GM21717 (cell line): Measurements from ENCODE around the gene SLC35A2.

Experiments used
- ATAC-seq: cut with Tn5 transposase; IDR thresholded peaks from one replicate; pipeline ENCODE4 v1.9.1; 2021; ENCODE audit warnings: mild to moderate bottlenecking, moderate library complexity; ENCODE audit not compliant: unreplicated experiment

The SLC35A2 gene

GRCh38 chrX:48927736-48928382, 16.4 kb upstream of the SLC35A2 start:
- no peak for ATAC-seq

DNA sequence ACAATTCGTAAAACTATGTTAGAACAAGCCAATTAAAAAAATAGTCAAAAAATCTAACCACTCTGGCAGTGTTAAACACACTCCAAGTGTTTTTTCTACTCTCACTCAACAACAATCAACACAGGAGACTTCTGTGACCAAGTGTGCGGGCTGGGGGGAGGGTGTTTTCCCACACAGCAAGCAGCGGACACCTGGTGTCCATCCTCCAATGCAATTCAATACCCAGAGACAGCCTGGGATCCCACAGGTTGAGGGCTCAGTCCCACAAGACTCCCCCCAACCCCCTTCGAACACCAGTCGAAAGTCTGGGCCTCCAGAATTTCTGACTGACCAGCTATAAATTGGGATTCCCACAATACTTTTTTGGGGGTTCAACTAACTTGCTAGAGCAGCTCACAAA, 15.7 kb upstream of the SLC35A2 start:
- no peak for ATAC-seq

DNA sequence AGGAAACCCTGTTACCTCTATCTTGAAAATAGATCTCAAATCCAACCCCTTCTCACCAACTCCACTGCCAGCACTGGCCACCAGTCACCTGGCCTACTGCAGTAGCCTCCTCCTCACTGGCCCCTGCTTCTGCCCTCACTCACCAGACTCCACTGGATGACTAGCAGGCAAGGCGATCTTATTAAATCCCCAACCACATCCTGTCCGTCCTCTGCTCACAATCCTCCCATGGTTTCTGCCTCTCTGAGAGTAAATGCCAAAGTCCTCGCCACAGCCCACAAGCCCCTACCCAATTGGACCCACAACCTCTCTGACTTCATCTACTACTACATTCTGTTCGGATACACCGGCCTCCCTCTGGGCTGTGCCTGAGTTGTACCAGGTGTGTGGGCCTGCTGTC, 12.8 kb upstream of the SLC35A2 start:
- no peak for ATAC-seq

DNA sequence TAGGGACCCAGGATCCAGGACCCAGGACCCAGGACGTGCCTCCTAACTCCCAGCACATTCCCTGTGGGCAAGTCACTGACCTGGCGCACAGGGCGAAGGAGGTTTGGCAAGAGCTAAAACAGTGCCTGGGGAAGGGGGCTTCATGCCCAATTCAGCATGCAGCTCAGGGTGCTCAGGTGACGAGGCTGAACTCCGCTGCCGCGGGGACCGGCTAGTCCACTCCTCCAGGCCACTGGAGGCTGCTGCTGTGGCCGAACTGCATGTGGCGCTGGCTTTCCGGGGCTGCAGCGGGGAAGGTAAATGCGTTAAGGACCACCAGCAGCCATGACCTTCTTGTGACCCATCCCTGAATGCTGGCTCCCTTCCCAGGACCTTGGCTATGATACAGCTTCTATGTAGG, 12.3 kb upstream of the SLC35A2 start:
- ATAC-seq = no peak

GRCh38 chrX:48920718-48921104, 9.3 kb upstream of the SLC35A2 start:
- no peak for ATAC-seq

DNA sequence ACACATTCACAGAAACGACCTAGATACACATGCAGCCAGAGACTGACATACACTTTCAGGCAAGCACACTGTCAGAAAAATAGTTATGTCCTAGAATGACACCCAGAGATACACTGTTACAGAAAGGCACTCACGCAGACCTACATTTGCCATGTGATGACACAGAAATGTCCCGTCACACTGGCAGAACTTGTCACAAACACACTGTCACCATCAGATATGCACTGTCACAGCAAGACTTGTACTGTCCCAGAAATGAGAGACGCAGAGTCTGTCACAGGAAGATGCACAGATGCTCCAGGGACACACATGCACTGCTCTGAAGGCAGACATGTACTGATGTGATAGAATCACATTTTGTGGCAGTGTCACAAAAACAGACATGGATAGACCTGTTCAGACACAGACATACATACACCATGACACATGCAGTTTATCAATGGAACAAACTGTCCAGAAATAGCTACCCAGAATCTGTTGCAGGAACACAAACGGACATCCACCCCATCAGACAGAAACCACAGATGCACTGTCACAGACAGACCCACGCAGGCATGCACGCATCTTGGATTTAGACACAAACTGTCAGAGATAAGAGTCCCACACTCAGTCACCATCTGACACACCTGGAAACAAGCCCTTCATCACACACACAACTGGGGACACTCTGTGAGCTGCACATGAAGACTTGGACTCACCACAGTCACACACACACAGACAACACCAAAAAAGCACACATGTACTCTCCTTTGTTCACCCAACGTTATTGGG, 8.7 kb upstream of the SLC35A2 start:
- ATAC-seq = no peak

DNA sequence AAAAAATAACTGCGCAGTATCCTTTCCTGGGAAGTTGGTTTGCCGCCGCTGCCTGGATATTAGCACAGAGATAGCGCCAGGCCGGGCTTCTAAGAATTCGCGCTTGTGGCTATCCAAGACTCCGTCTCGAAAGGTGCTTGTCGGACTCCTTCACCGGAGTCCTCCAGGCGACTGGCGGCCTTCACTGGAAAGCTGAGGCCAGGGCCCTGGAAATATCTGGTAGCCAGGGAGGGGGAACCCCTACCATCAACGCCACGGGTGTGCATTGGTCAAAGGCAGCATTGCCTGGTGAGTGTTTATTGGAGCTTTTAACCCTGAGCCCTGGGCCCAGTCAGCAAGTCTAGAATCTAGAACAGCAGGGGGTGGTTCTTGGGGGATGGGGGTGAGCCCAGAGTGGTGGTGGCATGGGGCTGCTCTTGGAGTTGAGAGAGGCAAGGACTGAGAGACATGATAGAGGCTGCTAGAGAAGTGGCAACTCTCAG, 8.0 kb upstream of the SLC35A2 start:
- ATAC-seq = peak; percentile 9

DNA sequence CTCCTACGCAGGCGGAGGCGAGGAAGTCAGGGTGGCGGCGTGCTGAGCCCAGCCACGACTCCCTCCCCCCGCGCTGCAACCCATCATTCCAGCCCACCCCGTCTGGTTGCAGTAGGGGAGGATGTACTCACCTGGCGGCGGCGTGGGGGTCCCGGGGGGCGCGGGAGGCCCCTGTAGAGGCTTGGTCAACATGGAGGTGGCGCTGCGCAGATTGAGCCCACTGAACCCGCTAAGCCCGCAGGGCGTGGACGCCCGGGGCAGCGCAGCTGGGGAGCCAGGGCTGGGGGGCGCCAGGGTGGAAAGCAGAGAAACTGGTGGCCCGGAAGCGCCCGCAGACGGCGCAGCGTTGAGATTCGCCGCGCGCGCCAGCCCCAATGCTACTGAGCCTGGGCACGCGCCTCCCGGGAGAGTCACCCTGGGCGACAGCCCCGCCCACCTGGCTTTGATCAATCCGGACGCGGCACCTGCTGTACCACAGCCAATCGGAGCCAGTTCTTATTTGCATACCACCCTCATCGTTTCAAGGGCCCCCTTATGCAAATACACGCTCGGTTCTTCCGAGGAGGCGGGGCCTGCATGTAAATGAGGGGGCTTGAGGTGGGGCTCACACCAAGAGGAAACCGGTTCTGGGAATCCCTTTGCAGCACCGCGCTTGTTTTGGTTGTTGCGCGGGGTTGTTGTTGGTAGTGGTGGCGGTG, 7.3 kb upstream of the SLC35A2 start, which contains the start of gene PIM2:
PIM2 (minus strand) TSS at position 382 of the 698 bp plus-strand sequence; CDS start at position 192, 190 bp downstream.
- ATAC-seq = peak; percentile 63

- no peak for ATAC-seq
Observed at GRCh38 chrX:48918301-48918642, 6.8 kb upstream of the SLC35A2 start.

DNA sequence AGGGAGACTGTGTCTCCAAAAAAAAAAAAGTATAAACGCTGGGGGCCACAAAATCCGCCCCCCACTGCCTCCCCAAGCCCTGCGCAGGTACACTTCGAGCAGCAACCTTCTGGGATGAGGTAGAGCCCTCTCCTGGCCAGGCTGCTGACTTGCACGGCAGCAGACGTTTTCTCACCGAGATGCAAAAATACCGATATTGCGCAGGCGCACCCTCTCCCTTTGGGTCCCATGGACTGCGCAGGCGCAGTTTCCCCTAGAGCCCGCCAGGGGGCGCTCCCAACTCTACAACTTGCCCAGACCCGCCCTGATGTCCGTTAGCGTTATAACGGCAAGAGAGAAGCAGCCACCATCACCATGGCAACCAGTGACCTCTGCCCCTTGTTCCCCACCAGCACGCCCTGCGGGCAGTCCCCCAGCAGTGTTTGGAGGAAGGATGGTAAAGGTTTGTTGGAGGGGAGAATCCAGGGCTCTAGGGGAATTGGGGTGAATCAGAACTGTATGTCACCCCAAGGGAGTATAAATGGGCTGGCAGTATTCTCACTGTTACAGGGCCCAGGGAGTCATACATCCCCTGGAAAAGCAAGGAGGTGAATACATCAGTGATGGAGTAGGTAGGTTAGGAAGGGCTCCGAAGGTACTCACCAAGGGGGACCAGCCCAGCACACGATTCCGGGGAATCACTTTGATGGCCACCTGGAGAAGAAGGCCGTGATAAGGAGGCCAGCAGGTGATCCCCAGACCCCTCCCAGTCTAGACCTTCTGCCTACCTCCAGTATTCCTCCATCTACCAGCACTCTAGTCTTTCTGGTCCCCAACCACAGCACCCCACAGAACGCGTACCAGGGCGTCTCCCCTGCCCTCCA, 5.9 kb upstream of the SLC35A2 start:
- peak; percentile 32 for ATAC-seq

DNA sequence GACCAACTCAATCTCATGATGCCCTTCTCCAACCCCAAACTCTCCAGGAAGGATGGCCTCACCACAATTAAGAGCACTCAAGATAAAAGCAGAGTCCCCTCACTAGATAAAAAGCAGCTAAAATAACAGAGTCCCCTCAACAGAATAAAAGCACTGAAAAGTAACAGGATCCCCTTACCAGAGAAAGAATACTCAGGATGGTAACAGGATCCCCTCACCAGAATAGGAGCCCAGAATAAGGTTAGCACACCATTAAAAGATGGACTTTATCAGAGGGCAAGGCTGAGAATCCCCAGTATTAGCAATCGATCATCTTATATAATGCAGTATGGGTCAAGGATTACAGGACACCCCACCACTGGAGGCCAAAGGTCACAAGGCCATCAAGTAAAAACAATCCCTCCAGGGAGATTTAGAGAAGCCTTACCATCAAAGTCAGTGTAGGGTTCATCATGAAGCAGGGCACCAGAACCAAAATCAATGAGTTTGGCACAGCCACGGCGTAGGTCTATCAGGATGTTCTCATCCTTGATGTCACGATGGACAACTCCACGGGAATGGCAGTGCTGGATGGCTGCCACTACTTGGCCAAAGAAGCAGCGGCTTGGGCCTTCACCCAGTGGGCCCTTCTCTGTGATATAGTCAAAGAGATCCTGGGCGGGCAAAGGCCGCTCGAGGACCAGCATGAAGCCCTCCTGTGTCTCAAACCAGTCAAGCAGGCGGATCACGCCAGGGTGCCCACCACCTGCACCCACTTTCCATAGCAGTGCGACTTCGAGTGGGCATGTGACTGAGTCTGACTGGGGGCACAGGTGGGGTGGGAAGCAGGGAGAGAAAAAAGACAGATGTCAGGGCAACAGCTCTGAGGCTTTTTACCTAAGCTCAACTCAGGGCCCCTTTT, 3.4 kb upstream of the SLC35A2 start:
- ATAC-seq = no peak

DNA sequence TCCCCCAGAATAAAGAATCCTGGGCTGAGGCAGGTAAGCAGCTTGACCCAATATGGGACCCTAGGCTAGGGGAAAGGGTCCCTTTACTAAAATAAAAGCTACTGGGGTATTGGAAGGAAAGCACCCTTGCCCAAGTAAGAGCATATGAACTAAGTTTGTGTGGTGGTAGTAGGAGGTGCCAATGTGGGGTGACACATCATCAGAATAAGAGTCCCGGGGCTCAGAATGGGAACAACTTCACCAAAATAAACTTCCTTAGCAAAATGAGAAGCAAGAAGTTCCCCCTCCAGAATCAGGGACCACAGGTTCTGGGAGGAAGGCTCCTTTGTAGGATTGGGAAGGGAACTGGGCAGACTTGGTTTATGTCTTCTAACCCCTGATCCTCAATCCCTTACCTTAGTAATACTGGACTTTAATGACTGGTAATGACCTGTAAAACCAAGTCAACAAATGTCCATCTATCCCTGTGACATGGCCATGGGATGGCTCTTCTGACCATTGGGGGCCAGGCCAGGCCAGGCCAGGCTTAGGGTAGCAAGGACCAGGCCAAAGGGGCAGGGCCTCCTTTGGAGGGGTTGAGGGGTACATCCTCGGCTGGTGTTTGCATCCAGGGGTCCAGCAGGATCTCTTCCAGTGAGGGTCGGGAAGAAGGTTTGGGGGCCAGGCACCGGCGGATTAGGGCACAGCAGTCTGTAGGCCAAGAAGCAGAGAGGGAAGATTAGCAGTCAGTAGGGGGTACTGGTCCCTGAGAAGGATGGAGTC, 2.3 kb upstream of the SLC35A2 start:
- ATAC-seq = no peak

- peak; percentile 4 for ATAC-seq
Observed at GRCh38 chrX:48910926-48911411, 477 bp downstream of the SLC35A2 start.

DNA sequence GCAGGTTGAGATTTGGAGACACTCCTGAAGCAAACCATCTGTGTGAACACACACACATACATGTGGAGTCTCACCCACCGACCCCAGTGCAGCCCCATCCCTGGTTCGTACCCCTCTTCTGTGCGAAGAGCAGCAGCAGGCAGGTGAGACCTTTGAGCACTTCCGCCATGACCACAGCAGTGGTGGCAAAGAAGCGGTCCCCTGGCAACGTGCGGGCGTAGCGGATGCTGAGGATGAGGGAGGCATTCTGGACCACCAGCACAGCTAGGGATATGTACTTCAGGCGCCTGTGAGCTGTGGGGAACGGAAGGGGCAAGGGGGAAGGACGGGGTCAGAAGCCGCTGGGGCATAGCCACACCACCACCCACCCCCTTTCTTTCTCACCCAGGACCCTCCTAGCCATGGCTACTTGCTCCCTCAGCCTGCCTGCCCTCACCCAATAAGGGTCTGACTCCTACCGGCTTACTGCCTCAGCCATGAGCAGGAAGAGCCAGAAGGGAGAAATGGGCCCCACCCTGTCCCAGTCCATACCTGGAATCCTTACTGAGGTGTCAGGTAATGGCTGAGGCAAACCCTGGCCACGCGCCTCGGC, 1.6 kb downstream of the SLC35A2 start:
- ATAC-seq = no peak

- no peak for ATAC-seq
Observed at GRCh38 chrX:48908600-48908999, 2.8 kb downstream of the SLC35A2 start.

GRCh38 chrX:48905090-48905790, 6.2 kb downstream of the SLC35A2 start:
- no peak for ATAC-seq

DNA sequence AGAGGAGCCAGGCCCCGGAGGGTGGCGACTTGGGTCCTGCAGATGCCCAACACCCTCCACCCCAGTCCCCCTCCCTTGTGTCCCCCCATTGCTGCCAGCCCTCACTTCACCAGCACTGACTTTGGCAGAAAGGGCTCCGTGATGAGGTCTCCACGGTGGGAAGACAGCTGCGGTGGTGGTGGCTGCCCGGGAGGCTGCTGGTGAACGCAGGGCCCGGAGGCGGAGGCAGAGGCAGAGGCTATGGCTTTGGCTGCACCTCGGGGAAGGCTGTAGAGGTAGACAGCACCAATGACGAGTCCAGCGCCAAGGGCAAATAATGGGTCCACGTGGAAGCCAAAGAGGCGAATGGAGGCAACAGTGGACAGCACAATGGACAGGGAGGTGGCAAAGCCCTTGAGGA, 6.8 kb downstream of the SLC35A2 start:
- no peak for ATAC-seq

GRCh38 chrX:48904180-48904579, 7.3 kb downstream of the SLC35A2 start:
- no peak for ATAC-seq
